IPS-20b (cell line): Measurements from ENCODE around the gene SMIM7.

Experiments used
- H3K27ac ChIP-seq: one replicate; pipeline ENCODE4 v1.5.1; 2013; ENCODE audit warnings: low read length
- H3K27me3 ChIP-seq: 2 replicates; pipeline ENCODE4 v1.6.1; 2013; ENCODE audit warnings: mild to moderate bottlenecking, low read length, inconsistent platforms; ENCODE audit not compliant: insufficient read depth
- H3K36me3 ChIP-seq: 2 replicates; pipeline ENCODE4 v1.6.1; 2013; ENCODE audit warnings: low read depth, mild to moderate bottlenecking, inconsistent platforms, low read length, moderate library complexity; ENCODE audit not compliant: insufficient read depth
- H3K4me1 ChIP-seq: 2 replicates; pipeline ENCODE4 v1.6.1; 2013; ENCODE audit warnings: mild to moderate bottlenecking, control low read depth, inconsistent platforms, low read length, moderate library complexity; ENCODE audit not compliant: insufficient read depth
- H3K4me3 ChIP-seq: 2 replicates; pipeline ENCODE4 v1.5.1; 2013; ENCODE audit warnings: mild to moderate bottlenecking, low read length, inconsistent platforms
- H3K9ac ChIP-seq: 2 replicates; pipeline ENCODE4 v1.6.1; 2013; ENCODE audit warnings: low read depth, mild to moderate bottlenecking, inconsistent platforms, low read length, moderate library complexity
- H3K9me3 ChIP-seq: 2 replicates; pipeline ENCODE4 v1.6.1; 2013; ENCODE audit warnings: mild to moderate bottlenecking, low read depth, low read length, inconsistent platforms; ENCODE audit not compliant: insufficient read depth

Gene SMIM7

DNA sequence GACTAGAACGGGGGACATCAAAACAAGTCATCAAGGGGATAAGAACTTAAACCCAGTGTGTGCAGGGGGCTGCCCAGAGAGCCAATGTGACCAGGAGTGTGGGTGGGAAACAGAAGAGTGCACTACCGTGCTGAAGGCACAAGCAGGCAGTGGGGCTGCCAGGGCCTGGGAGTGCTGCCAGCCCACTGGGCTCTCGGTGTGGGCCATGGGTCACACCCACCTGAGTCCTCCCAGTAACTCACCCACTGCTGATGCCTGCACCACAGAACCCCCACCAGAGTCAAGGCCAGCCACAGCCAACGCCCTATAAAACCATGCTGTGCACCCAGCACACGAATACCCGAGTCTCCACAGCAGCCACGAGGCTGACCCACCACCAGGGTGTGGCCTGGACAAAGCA lies 40.5 kb downstream of the SMIM7 start:
- H3K27me3 ChIP-seq = no peaks in the 10 kb centered on the region

DNA sequence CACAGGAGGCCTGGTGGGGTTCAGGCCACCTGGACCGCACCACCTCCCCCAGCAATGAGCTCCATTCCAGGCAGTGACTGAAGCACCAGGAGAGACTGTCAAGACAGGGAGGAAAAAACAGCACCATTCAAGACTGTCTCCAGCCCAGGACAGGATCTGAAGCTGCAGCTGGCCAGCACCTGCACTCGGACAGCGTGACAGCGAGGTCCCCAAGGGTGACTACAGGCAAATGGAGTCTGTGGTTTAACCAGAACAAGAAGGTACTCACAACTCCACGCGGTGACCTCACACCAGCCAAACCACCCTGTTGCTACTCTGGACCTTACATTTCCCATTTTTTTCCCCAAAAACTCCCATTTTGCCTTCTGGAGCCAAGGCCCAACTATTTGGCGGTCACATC lies 41.7 kb downstream of the SMIM7 start:
- no peaks in the 10 kb centered on the region for H3K27me3 ChIP-seq
- H3K4me3 ChIP-seq = no peak overlapping the region
- peaks cover 6% of the 10 kb centered on the region; the same call in 1 of the 2 replicates for H3K36me3 ChIP-seq
- no peak overlapping the region for H3K9ac ChIP-seq
- no peaks in the 10 kb centered on the region for H3K9me3 ChIP-seq
- H3K27ac ChIP-seq = no peak overlapping the region
- peaks cover 3% of the 10 kb centered on the region; the same call in 1 of the 2 replicates for H3K4me1 ChIP-seq

More for the DNA sequence above, 40.5 kb downstream of the SMIM7 start:
- Histone ChIP-seq H3K9me3 (no peaks in the 10 kb centered on the region), H3K9ac (no peak overlapping the region), H3K4me3 (no peak overlapping the region), H3K36me3 (peaks cover 18% of the 10 kb centered on the region), H3K4me1 (peaks cover 7% of the 10 kb centered on the region; the same call in 1 of the 2 replicates), H3K27ac (no peak overlapping the region)

DNA sequence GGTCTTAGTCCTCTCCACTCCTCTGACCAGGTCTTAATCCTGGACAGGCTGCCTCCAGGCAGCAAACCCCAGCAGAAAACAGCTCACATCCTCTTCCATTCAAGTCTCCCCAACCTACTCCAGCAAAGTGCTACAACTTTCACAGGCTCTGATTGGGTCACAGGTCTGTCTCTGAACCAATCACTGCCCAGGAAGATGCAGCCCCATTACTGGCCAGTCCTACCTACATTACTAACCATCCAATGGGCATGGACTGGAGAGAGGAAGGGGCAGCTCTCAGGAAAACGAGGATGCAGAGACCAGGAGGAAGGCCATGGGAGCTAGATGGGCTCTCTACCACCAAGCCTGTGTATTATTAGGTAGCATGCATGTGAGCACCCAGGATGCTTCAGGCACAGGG lies 44.1 kb downstream of the SMIM7 start:
- H3K9me3 ChIP-seq = no peaks in the 10 kb centered on the region
- H3K27me3 ChIP-seq = no peaks in the 10 kb centered on the region
- no peak overlapping the region for H3K4me3 ChIP-seq
- no peak overlapping the region for H3K9ac ChIP-seq
- no peak overlapping the region for H3K27ac ChIP-seq
- H3K4me1 ChIP-seq = peaks cover 3% of the 10 kb centered on the region; the same call in 1 of the 2 replicates
- H3K36me3 ChIP-seq = no peaks in the 10 kb centered on the region

DNA sequence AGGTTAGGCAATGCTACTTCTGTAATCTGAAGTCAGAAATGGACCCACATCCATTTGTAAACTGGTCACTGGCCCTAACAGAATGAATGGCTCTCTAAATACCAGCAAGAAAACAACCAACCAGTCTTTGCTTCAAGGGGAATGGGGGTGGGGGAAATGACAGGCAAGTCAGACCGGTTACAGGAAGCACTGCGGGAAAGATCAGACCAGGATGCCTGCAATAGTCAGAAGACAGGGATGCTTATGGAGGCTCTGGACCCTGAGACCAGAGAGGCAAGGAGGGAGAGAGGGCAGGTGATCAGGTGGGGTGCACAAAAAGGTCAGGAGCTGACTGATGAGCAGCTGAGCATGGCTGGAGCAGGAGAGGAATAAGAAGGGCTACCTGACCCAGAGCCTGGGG lies 45.0 kb downstream of the SMIM7 start:
- H3K9me3 ChIP-seq = no peaks in the 10 kb centered on the region
- no peak overlapping the region for H3K4me3 ChIP-seq
- H3K9ac ChIP-seq = no peak overlapping the region
- peaks cover 3% of the 10 kb centered on the region; the same call in 1 of the 2 replicates for H3K4me1 ChIP-seq
- no peaks in the 10 kb centered on the region for H3K27me3 ChIP-seq
- H3K36me3 ChIP-seq = no peaks in the 10 kb centered on the region
- H3K27ac ChIP-seq = no peak overlapping the region

DNA sequence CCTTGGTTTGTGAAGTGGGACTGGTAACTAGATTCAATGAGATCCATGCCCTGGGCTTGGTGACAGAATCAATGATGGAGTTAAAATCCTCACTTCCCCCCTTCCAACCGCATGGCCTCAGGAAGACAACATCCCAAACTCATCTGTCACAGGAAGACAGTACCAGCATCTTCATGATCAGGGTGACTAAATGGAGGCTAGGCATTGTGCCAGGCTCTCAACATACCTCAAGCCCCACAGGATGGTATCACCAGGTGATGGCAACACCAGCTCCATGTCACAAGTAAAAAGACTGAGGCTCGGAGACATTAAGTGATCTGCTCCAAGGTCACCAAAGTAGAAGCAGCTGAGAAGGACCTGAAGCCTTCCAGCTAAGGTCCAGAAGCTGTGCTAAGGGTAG lies 46.1 kb downstream of the SMIM7 start:
- no peak overlapping the region for H3K27ac ChIP-seq
- H3K4me1 ChIP-seq = peaks cover 3% of the 10 kb centered on the region; the same call in 1 of the 2 replicates
- H3K36me3 ChIP-seq = no peaks in the 10 kb centered on the region
- no peak overlapping the region for H3K9ac ChIP-seq
- H3K4me3 ChIP-seq = no peak overlapping the region
- no peaks in the 10 kb centered on the region for H3K27me3 ChIP-seq
- no peaks in the 10 kb centered on the region for H3K9me3 ChIP-seq

DNA sequence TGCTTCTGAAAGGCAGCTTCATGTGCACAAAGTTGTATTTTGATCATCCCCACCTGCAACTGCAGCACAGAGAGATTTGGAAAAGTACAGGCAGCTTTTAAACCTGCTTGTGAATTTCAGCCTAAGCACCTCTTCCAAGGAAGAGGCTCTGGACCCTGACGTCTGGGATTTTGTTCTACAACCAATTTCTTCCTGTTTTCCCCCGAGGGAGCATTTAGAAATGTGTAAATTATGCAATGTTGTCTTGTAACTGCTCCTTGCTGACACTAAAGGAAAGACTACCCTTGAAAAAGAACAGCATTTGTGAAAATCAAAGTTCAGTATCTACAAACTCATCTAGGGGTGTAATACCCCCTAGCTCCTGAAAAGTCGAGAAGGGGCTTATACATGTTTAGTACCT lies 47.3 kb downstream of the SMIM7 start:
- Histone ChIP-seq H3K27ac (no peak overlapping the region), H3K4me3 (no peak overlapping the region), H3K36me3 (no peaks in the 10 kb centered on the region), H3K27me3 (no peaks in the 10 kb centered on the region), H3K9me3 (no peaks in the 10 kb centered on the region), H3K9ac (no peak overlapping the region), H3K4me1 (peaks cover 3% of the 10 kb centered on the region; the same call in 1 of the 2 replicates)

DNA sequence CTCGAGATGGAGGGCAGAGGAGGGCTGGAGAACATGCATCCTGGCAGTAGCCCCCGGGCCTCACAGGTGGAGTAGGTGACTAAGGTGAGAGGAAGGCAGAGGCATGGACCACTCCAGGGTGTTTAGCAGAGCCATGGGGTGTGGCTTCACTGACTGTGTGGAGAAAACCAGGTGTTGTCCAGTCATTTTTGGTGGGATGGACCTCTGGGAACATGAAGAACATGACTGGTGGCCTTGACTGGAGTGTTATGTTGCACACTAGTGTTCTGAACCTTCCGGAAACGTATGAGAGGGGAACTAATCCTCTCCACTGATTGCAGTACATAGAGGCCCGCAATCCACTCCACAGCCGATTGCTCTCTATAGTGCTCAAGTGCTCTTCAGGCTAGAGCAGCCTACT lies 48.8 kb downstream of the SMIM7 start:
- no peak overlapping the region for H3K9ac ChIP-seq
- H3K4me1 ChIP-seq = no peaks in the 10 kb centered on the region; the same call in 1 of the 2 replicates
- H3K9me3 ChIP-seq = no peaks in the 10 kb centered on the region
- H3K27ac ChIP-seq = no peak overlapping the region
- no peaks in the 10 kb centered on the region for H3K27me3 ChIP-seq
- H3K36me3 ChIP-seq = no peaks in the 10 kb centered on the region
- no peak overlapping the region for H3K4me3 ChIP-seq

DNA sequence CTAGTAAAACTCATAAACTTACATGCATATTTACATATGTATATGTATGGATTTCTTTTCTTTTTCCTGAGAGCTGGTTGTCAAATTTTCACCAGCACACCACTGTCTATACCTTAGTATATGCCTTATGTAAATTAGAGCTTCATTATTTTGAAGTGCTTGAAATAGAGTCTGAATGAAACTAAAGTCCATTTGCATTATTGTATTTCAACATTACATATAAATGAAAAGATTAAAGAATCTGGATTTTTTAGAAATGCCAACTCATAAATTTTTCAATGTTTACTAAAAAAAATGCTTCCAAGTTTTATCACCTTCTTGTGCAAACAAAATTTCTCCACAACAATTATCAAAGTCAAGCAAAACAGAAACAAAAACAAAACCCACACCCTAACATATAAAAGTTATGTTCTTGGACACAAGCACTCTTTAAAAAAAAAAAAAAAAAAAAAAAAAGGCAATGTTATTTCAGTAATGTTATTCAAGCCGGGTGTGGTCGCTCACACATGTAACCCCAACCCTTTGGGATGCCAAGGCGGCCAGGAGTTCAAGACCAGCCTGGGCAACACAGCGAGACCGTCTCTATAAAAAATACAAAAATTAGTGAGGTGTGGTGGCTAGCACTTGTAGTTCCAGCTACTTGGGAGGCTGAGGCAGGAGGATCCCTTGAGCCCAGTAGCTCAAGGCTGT lies 50.3 kb downstream of the SMIM7 start:
- Histone ChIP-seq H3K9me3 (no peaks in the 10 kb centered on the region), H3K4me3 (no peak overlapping the region), H3K27me3 (no peaks in the 10 kb centered on the region), H3K27ac (no peak overlapping the region), H3K4me1 (no peaks in the 10 kb centered on the region; the same call in 1 of the 2 replicates), H3K36me3 (no peaks in the 10 kb centered on the region), H3K9ac (no peak overlapping the region)

DNA sequence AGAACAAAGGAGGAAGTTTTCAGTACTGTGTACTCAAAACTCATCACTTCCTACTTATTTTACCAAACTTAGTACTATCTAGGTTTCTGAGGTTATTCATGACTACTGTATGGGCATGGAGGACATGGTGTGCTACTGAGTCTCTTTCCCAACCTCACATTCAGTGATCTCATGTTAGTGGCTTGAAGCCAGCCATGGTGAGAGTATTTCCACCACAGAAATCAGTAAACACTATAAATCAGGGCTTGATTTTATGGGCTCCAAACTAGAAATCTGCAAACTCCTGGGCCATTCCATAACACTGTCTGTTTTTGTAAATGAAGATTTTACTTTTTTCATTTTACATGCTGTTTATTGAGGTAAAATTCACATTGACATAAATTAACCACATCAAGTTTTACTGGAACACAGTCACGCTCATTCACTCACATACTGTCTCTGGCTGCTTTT lies 51.6 kb downstream of the SMIM7 start:
- Histone ChIP-seq H3K27me3 (no peaks in the 10 kb centered on the region), H3K4me1 (no peaks in the 10 kb centered on the region), H3K4me3 (no peak overlapping the region), H3K27ac (no peak overlapping the region), H3K9me3 (no peaks in the 10 kb centered on the region), H3K36me3 (no peaks in the 10 kb centered on the region), H3K9ac (no peak overlapping the region)

DNA sequence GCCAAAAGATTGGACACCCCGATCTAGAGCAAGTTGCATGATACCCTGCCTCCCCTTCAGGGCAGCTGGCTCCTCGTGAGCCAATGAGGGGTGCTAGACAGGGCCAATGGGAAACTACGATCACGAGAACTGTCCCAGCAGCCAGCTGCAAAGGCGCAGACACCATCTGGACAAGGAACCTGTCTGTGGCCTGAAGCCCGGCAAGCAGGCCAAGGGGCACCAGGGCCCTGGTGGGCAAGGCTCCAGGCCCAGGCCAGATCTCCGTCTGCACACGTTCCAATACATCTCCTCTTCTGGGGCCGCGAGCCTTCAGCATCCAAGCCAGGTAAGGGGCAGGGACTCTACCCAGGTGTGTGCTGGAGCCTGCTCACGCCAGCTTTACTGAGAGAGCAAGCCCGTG lies 52.1 kb downstream of the SMIM7 start:
- Histone ChIP-seq H3K4me1 (no peaks in the 10 kb centered on the region), H3K4me3 (no peak overlapping the region), H3K36me3 (no peaks in the 10 kb centered on the region), H3K9ac (no peak overlapping the region), H3K27ac (no peak overlapping the region), H3K27me3 (no peaks in the 10 kb centered on the region), H3K9me3 (no peaks in the 10 kb centered on the region)

DNA sequence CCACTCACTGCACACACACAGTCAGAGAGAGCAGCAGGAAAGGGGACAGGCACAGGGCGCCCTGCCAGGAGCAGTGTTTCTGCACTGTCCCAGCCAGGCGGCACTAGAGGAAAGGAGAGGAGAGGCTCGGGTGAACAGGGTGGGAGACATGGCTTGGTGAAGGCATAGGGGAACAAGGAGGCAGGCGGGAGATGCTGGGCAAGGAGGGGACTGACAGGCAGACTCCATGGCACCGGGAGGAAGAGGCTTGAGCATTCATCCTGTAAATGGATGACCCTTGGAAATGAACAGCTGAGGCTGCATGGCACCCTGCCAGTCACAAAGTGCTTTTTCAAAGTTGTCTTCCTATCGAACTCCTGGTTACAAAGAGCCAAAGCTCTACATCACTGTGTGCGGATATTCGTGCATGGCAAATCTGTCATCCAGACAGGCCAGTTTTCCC lies 54.4 kb downstream of the SMIM7 start:
- Histone ChIP-seq H3K36me3 (no peaks in the 10 kb centered on the region), H3K27me3 (no peaks in the 10 kb centered on the region), H3K4me1 (no peaks in the 10 kb centered on the region), H3K27ac (no peak overlapping the region), H3K9me3 (no peaks in the 10 kb centered on the region), H3K9ac (no peak overlapping the region), H3K4me3 (no peak overlapping the region)

DNA sequence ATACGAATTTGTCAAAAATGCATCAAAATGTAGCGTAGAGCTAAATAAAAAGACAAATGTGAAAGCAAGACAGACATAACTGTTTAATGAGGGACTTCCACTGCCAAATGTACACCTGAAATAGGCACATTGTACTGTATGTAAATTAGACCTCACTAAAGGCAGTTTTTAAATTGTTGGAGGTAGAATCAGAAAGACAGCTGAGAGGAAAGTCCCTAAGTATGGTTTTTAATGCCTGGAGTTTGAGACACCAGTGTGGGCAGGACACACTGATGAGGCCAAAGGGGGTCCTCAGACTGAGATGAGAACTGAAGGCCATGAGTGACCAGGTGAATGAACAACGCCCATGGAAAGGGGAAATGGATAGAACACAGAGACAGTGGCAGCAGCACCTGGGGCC lies 54.8 kb downstream of the SMIM7 start:
- H3K36me3 ChIP-seq = no peaks in the 10 kb centered on the region
- no peak overlapping the region for H3K27ac ChIP-seq
- H3K27me3 ChIP-seq = no peaks in the 10 kb centered on the region
- H3K9me3 ChIP-seq = no peaks in the 10 kb centered on the region
- no peak overlapping the region for H3K4me3 ChIP-seq
- H3K4me1 ChIP-seq = no peaks in the 10 kb centered on the region
- no peak overlapping the region for H3K9ac ChIP-seq
